Duodenal mucosa (tissue), 2 donors: ENCODE measurements around the gene SREK1.
"Not testable (repeated sequence)": the region's sequence is repeated elsewhere in the genome, so short reads cannot be mapped to it uniquely, and the experiment has no call there.

Experiments used
- H3K27ac ChIP-seq: one replicate; pipeline ENCODE4 v1.7.0; 2013; ENCODE audit warnings: low read depth, low read length
- H3K27me3 ChIP-seq, 2 donors: one replicate each; pipeline ENCODE4 v1.7.0; 2013; ENCODE audit warnings: low read length in 2 of 2, control low read depth in 1 of 2; ENCODE audit not compliant: insufficient read depth in 2 of 2, control insufficient read depth in 1 of 2
- H3K36me3 ChIP-seq, 2 donors: one replicate each; pipeline ENCODE4 v1.7.0; 2013; ENCODE audit warnings: low read length in 2 of 2, control low read depth in 1 of 2; ENCODE audit not compliant: insufficient read depth in 2 of 2, control insufficient read depth in 1 of 2
- H3K4me1 ChIP-seq, 2 donors: one replicate each; pipeline ENCODE4 v1.7.0; 2013; ENCODE audit warnings: low read length in 2 of 2, control low read depth in 1 of 2; ENCODE audit not compliant: insufficient read depth in 2 of 2, control insufficient read depth in 1 of 2
- H3K4me3 ChIP-seq, 2 donors: one replicate each; pipeline ENCODE4 v1.7.0; 2013; ENCODE audit warnings: low read length in 2 of 2, low read depth in 1 of 2
- H3K9ac ChIP-seq, 2 donors: one replicate each; pipeline ENCODE4 v1.7.0; 2013; ENCODE audit warnings: low read length in 2 of 2, low read depth in 1 of 2
- H3K9me3 ChIP-seq, 2 donors: one replicate each; pipeline ENCODE4 v1.7.0; 2013; ENCODE audit warnings: low read length in 2 of 2, control low read depth in 1 of 2; ENCODE audit not compliant: control insufficient read depth in 1 of 2

The SREK1 gene

GRCh38 chr5:66209350-66209749 is 65.2 kb downstream of the SREK1 start:
- H3K9me3 ChIP-seq, result no peaks in the 10 kb centered on the region
- no peaks in the 10 kb centered on the region for H3K36me3 ChIP-seq
- H3K4me3 ChIP-seq, result no peak overlapping the region
- no peak overlapping the region for H3K9ac ChIP-seq
- H3K27ac ChIP-seq, result no peak overlapping the region
- no peaks in the 10 kb centered on the region for H3K27me3 ChIP-seq
- H3K4me1 ChIP-seq, result no peaks in the 10 kb centered on the region

DNA sequence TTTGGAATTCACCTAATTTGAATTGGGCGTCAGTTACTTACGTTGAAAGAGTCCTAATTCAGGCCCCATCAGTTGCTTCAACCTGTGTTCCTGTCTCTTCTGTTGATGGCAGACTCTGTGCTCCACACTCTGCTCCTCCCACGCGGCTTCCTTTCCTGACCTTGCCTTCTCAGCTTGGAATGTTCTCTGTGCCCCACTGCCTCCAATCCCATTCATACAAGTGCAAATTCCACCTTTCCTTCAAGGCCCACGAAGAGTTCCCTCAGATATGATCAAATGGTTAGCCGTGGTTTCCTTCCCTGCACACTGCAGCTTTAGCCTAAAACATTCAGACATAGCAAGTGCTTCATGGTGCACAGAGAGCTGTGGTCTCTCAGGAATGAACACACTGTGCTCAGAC is 65.7 kb downstream of the SREK1 start:
- Histone ChIP-seq H3K4me1 (no peaks in the 10 kb centered on the region), H3K9me3 (no peaks in the 10 kb centered on the region), H3K4me3 (no peak overlapping the region), H3K27ac (no peak overlapping the region), H3K9ac (no peak overlapping the region), H3K36me3 (no peaks in the 10 kb centered on the region), H3K27me3 (no peaks in the 10 kb centered on the region)

GRCh38 chr5:66213533-66213932 is 69.4 kb downstream of the SREK1 start:
- Histone ChIP-seq H3K27ac (no peak overlapping the region), H3K9me3 (no peaks in the 10 kb centered on the region), H3K36me3 (no peaks in the 10 kb centered on the region), H3K4me3 (no peak overlapping the region), H3K9ac (no peak overlapping the region), H3K4me1 (no peaks in the 10 kb centered on the region), H3K27me3 (no peaks in the 10 kb centered on the region)

GRCh38 chr5:66222455-66222854 is 78.4 kb downstream of the SREK1 start:
- Histone ChIP-seq H3K27me3 (no peaks in the 10 kb centered on the region), H3K27ac (no peak overlapping the region), H3K9me3 (no peaks in the 10 kb centered on the region), H3K4me1 (no peaks in the 10 kb centered on the region), H3K9ac (no peak overlapping the region), H3K4me3 (no peak overlapping the region), H3K36me3 (no peaks in the 10 kb centered on the region)

- H3K4me3 ChIP-seq, H3K9ac ChIP-seq, H3K27ac ChIP-seq, H3K9me3 ChIP-seq, H3K27me3 ChIP-seq, H3K4me1 ChIP-seq, H3K36me3 ChIP-seq: not testable (repeated sequence)
Observed at GRCh38 chr5:66222896-66223295, 78.8 kb downstream of the SREK1 start.

DNA sequence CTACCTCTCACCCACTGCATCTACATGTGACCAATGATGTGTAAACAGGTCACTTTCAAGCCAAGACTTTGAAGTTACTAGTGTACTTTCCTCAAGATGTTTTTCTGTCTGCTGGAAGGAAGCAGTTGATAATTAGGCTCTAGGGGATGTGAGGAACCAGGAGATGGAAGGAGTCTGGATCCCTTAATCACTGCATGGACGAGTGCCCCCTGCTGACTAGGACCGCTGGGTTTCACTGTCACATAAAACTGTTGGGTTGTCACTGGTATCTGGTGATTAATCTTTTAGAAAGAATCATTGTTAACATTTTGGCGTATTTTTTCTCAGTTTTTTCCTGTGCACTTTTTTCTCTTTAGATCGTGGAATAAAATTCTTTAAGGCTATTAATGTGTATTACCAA is 79.5 kb downstream of the SREK1 start:
- no peak overlapping the region for H3K4me3 ChIP-seq
- no peak overlapping the region for H3K9ac ChIP-seq
- no peaks in the 10 kb centered on the region for H3K9me3 ChIP-seq
- no peaks in the 10 kb centered on the region for H3K36me3 ChIP-seq
- no peaks in the 10 kb centered on the region for H3K27me3 ChIP-seq
- no peak overlapping the region for H3K27ac ChIP-seq
- no peaks in the 10 kb centered on the region for H3K4me1 ChIP-seq

DNA sequence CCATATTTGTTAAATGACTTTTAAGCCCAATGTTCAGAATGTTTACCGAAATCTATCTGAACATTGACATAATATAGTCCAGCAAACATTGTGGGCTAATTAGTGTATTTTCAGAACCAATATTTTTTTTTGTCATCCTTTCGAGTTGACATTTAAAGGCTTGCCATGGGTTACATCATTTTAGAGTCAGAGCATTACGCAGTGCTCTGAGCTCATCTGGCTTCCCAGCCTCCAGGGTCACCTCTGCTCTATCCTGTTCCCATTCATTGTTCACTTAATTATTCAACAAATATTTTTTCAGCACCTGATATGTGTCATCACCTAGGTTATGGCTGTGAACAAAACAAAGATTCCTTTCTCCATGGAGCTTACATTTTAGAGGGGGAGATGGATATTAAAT is 80.2 kb downstream of the SREK1 start:
- Histone ChIP-seq H3K9me3 (no peaks in the 10 kb centered on the region), H3K27ac (no peak overlapping the region), H3K36me3 (no peaks in the 10 kb centered on the region), H3K4me1 (no peaks in the 10 kb centered on the region), H3K4me3 (no peak overlapping the region), H3K27me3 (no peaks in the 10 kb centered on the region), H3K9ac (no peak overlapping the region)

GRCh38 chr5:66224773-66225553 is 80.9 kb downstream of the SREK1 start:
- Histone ChIP-seq H3K36me3 (no peaks in the 10 kb centered on the region), H3K27me3 (no peaks in the 10 kb centered on the region), H3K27ac (no peak overlapping the region), H3K9me3 (no peaks in the 10 kb centered on the region), H3K9ac (no peak overlapping the region), H3K4me3 (no peak overlapping the region), H3K4me1 (no peaks in the 10 kb centered on the region)

- H3K9ac ChIP-seq, result no peak overlapping the region
- no peaks in the 10 kb centered on the region for H3K27me3 ChIP-seq
- H3K4me1 ChIP-seq, result no peaks in the 10 kb centered on the region
- H3K4me3 ChIP-seq, result no peak overlapping the region
- no peaks in the 10 kb centered on the region for H3K36me3 ChIP-seq
- H3K9me3 ChIP-seq, result no peaks in the 10 kb centered on the region
- H3K27ac ChIP-seq, result no peak overlapping the region
Observed at GRCh38 chr5:66230551-66230950, 86.5 kb downstream of the SREK1 start.

DNA sequence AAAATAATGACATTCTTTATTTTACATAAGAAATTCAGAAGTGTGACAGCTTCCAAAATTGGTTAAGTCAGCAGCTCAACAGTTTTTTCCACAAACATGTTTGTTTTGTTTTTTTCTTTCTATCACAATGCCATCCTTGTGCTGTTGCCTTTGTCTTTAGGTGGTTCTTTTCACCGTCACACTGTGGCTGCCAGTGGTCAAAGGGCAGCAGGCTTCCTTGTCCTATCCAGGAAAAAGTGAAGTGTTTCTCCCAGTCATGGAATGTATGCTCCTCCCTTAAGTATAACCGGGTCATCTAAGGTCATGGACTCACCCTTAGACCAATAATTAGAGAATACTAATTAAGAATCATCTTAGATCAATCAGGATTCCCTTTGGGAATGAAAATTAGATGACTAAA is 87.4 kb downstream of the SREK1 start:
- Histone ChIP-seq H3K27me3 (no peaks in the 10 kb centered on the region), H3K36me3 (no peaks in the 10 kb centered on the region), H3K9me3 (no peaks in the 10 kb centered on the region), H3K9ac (no peak overlapping the region), H3K4me1 (no peaks in the 10 kb centered on the region), H3K4me3 (no peak overlapping the region), H3K27ac (no peak overlapping the region)

GRCh38 chr5:66232275-66232674 is 88.2 kb downstream of the SREK1 start:
- Histone ChIP-seq H3K36me3 (no peaks in the 10 kb centered on the region), H3K9me3 (no peaks in the 10 kb centered on the region), H3K27me3 (no peaks in the 10 kb centered on the region), H3K4me3 (no peak overlapping the region), H3K4me1 (no peaks in the 10 kb centered on the region), H3K9ac (no peak overlapping the region), H3K27ac (no peak overlapping the region)
